ENCODE measurements around the gene SPATA16.

The SPATA16 gene

DNA sequence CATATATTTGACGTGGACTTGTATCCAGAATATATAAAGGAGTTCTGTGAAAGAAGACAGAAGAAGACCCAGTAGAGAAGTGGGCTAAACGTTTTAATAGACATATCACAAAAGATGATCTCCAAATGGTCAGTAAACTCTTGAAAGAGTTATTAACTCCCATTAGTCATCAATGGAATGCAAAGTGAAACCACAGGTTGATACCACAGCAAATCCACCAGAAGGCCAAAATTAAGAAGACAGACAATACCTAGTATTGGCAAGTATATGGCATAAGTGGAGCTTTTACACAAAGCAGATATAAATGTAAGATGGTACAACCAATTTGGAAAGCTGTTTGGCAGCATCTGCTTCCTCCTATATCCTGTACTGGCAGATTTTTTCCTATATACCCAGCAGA lies 6.0 kb downstream of the SPATA16 start:
- Histone ChIP-seq H3K9ac (ENCODE audit: insufficient read length, low read depth) (no peak overlapping the region), H3K9me3 (ENCODE audit: insufficient read depth, low read length) (no peaks in the 10 kb centered on the region), H3K4me1 (ENCODE audit: insufficient read depth, insufficient read length) (no peaks in the 10 kb centered on the region), H3K4me3 (ENCODE audit: insufficient read length, low read depth) (no peak overlapping the region), H3K36me3 (ENCODE audit: insufficient read depth, insufficient read length, low read length) (no peaks in the 10 kb centered on the region), H3K27me3 (ENCODE audit: insufficient read depth, insufficient read length) (no peaks in the 10 kb centered on the region)
- TF ChIP-seq SUZ12 (IDR thresholded peaks at IDR 0.05; ENCODE audit: extremely low read depth, insufficient read depth, insufficient read length), result no peak
- no peak for DNase-seq (ENCODE audit: low read depth, low spot score)

DNA sequence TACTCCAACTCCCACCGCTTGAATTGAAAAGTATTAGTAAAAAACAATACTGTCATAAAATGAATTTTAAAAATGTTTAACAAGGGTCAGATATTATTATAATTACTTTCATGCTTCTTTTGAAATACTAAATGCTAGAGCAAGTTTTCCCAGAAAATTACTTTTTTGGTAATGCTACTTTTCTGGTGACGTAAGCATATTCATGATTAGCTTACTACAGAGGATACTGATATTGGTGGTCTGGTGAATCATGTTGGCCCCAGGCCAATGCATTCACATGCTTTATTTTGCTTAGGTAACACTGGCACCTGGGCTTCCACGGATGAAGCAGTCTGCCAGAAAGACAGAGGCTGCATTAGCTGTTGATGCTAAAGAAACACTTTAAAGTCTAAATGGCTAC lies 12.4 kb downstream of the SPATA16 start:
- no peak overlapping the region for H3K4me3 ChIP-seq (ENCODE audit: insufficient read length, low read depth)
- no peaks in the 10 kb centered on the region for H3K9me3 ChIP-seq (ENCODE audit: insufficient read depth, low read length)
- no peak overlapping the region for H3K9ac ChIP-seq (ENCODE audit: insufficient read length, low read depth)
- H3K4me1 ChIP-seq (ENCODE audit: insufficient read depth, insufficient read length), result no peaks in the 10 kb centered on the region
- H3K27me3 ChIP-seq (ENCODE audit: insufficient read depth, insufficient read length), result no peaks in the 10 kb centered on the region
- no peak for DNase-seq (ENCODE audit: low read depth, low spot score)
- no peaks in the 10 kb centered on the region for H3K36me3 ChIP-seq (ENCODE audit: insufficient read depth, insufficient read length, low read length)
- TF ChIP-seq SUZ12 (IDR thresholded peaks at IDR 0.05; ENCODE audit: extremely low read depth, insufficient read depth, insufficient read length) (no peak), YY1 (IDR thresholded peaks at IDR 0.05; ENCODE audit: insufficient read depth, insufficient read length) (no peak), ZNF274 (IDR thresholded peaks at IDR 0.05; ENCODE audit: low read depth, low read length) (no peak)

DNA sequence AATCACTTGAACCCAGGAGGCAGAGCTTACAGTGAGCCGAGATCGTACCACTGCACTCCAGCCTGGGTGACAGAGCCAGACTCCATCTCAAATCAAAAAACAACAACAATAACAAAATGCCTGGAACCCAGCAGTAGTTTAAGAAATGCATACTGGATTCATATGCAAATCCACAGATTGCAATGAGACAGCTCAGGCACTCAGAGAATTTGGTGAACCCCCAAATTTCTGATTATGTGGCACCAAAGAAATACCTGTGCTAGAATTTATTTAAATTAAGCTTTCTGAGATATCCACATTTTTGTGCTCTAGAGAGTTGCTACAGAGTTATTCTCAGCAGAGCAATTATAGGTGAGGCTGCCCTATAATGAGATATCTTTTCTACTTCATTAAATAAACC lies 29.7 kb downstream of the SPATA16 start:
- TF ChIP-seq SUZ12 (IDR thresholded peaks at IDR 0.05; ENCODE audit: extremely low read depth, insufficient read depth, insufficient read length) (no peak), YY1 (IDR thresholded peaks at IDR 0.05; ENCODE audit: insufficient read depth, insufficient read length) (no peak), ZNF274 (IDR thresholded peaks at IDR 0.05; ENCODE audit: low read depth, low read length) (no peak)
- DNase-seq (ENCODE audit: low read depth, low spot score), result no peak
- Histone ChIP-seq H3K36me3 (ENCODE audit: insufficient read depth, insufficient read length, low read length) (no peaks in the 10 kb centered on the region), H3K27me3 (ENCODE audit: insufficient read depth, insufficient read length) (no peaks in the 10 kb centered on the region), H3K9ac (ENCODE audit: insufficient read length, low read depth) (no peak overlapping the region), H3K4me3 (ENCODE audit: insufficient read length, low read depth) (no peak overlapping the region), H3K4me1 (ENCODE audit: insufficient read depth, insufficient read length) (peaks cover 2% of the 10 kb centered on the region), H3K9me3 (ENCODE audit: insufficient read depth, low read length) (no peaks in the 10 kb centered on the region; the same call in 1 of the 2 replicates)

DNA sequence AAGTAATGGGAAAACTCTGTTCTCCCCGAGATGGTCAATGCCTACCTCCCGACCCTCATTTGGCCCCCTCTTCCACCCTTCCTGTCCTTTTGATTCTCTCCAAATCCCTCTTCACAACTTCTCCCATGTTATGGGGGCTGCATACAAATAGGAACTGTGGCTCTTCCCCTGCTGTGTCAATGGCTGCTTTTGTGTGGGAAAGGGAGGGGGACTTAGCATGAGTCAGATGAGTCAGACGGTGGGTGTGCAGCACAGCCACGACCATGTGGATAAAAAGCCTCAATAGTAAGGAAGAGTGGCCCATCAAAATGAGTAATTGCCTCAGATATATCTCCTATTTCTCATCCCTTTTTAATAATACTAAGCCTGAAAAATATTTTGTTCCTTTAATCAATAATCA lies 31.9 kb downstream of the SPATA16 start:
- Histone ChIP-seq H3K27me3 (ENCODE audit: insufficient read depth, insufficient read length) (no peaks in the 10 kb centered on the region), H3K36me3 (ENCODE audit: insufficient read depth, insufficient read length, low read length) (no peaks in the 10 kb centered on the region), H3K4me1 (ENCODE audit: insufficient read depth, insufficient read length) (peaks cover 2% of the 10 kb centered on the region), H3K4me3 (ENCODE audit: insufficient read length, low read depth) (no peak overlapping the region), H3K9ac (ENCODE audit: insufficient read length, low read depth) (no peak overlapping the region), H3K9me3 (ENCODE audit: insufficient read depth, low read length) (peaks cover 4% of the 10 kb centered on the region)
- DNase-seq (ENCODE audit: low read depth, low spot score), result peak; percentile 43
- TF ChIP-seq YY1 (IDR thresholded peaks at IDR 0.05; ENCODE audit: insufficient read depth, insufficient read length), result peak; percentile 25
- no peak for TF ChIP-seq SUZ12 (IDR thresholded peaks at IDR 0.05; ENCODE audit: extremely low read depth, insufficient read depth, insufficient read length)
- no peak for TF ChIP-seq ZNF274 (IDR thresholded peaks at IDR 0.05; ENCODE audit: low read depth, low read length)

DNA sequence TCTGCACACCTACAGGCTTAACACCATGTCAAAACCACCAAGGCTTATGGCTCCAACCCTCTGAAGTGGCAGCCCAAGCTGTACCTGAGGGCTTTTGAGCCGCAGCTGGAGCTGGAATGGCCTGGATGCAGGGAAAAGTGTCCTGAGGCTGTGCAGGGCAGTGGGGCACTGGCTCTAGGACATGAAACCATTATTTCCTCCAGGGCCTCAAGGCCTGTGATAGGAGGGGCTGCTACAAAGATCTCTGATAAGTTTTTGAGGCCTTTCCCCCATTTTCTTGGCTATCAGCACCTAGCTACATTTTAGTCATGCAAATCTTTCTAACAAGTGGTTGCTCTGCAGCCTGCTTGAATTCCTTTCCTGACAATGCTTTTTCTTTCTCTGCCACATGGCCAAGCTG lies 37.6 kb downstream of the SPATA16 start:
- Histone ChIP-seq H3K9me3 (ENCODE audit: insufficient read depth, low read length) (peaks cover 25% of the 10 kb centered on the region), H3K9ac (ENCODE audit: insufficient read length, low read depth) (no peak overlapping the region), H3K4me1 (ENCODE audit: insufficient read depth, insufficient read length) (no peaks in the 10 kb centered on the region), H3K36me3 (ENCODE audit: insufficient read depth, insufficient read length, low read length) (no peaks in the 10 kb centered on the region), H3K27me3 (ENCODE audit: insufficient read depth, insufficient read length) (no peaks in the 10 kb centered on the region), H3K4me3 (ENCODE audit: insufficient read length, low read depth) (no peak overlapping the region)
- DNase-seq (ENCODE audit: low read depth, low spot score), result no peak
- TF ChIP-seq SUZ12 (IDR thresholded peaks at IDR 0.05; ENCODE audit: extremely low read depth, insufficient read depth, insufficient read length) (no peak), ZNF274 (IDR thresholded peaks at IDR 0.05; ENCODE audit: low read depth, low read length) (no peak), YY1 (IDR thresholded peaks at IDR 0.05; ENCODE audit: insufficient read depth, insufficient read length) (no peak)

DNA sequence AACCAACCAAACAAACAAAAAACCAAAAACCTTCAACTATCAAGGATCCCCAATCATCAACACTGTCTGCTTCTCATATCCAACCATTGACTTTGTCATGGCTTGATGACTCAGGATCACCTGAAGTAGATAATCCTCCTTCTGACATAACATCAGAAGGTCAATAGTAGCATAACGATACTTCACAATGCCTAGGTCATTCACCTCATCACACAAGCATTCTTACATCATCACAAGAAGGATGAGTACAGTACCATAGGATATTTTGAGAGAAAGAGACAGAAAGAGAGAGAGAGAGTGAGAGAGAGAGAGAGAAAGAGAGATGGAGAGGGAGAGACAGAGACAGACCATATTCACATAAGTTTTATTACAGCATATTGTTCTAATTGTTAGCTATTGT lies 42.1 kb downstream of the SPATA16 start:
- Histone ChIP-seq H3K9me3 (ENCODE audit: insufficient read depth, low read length) (peaks cover 19% of the 10 kb centered on the region), H3K4me3 (ENCODE audit: insufficient read length, low read depth) (no peak overlapping the region), H3K27me3 (ENCODE audit: insufficient read depth, insufficient read length) (no peaks in the 10 kb centered on the region), H3K36me3 (ENCODE audit: insufficient read depth, insufficient read length, low read length) (no peaks in the 10 kb centered on the region), H3K9ac (ENCODE audit: insufficient read length, low read depth) (no peak overlapping the region), H3K4me1 (ENCODE audit: insufficient read depth, insufficient read length) (no peaks in the 10 kb centered on the region)
- DNase-seq (ENCODE audit: low read depth, low spot score), result no peak
- no peak for TF ChIP-seq YY1 (IDR thresholded peaks at IDR 0.05; ENCODE audit: insufficient read depth, insufficient read length)
- no peak for TF ChIP-seq SUZ12 (IDR thresholded peaks at IDR 0.05; ENCODE audit: extremely low read depth, insufficient read depth, insufficient read length)
- TF ChIP-seq ZNF274 (IDR thresholded peaks at IDR 0.05; ENCODE audit: low read depth, low read length), result no peak

DNA sequence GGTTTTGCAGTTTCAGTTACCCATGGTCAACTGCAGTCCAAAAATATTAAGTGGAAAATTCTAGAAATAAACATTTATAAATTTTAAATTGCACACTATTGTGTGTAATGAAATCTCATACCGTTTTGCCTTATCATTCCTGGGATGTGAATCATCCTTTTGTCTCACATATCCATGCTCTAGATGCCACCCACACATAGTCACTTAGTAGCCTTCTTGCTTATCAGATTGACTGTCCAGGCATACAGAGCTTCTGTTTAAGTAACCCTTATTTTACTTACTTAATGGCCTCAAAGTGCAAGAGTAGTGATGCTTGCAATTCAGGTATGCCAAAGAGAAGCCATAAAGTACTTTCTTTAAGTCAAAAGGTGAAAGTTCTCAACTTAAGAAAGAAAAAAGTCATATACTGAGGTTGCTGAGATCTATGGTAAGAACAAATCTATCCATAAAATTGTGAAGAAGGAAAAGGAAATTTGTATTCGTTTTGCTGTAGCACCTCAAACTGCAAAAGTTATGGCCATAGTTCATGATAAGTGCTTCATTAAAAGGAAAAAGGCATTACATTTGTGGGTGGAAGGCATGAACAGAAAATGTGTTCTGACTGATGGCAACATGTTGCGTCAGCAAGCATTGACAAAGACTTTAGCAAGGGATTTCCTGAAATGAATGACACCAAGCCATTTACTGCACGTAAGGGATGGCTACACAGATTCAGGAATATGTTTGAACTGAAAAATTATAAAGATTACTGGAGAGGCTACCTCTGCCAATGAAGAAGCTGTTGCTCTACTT lies 43.8 kb downstream of the SPATA16 start:
- TF ChIP-seq ZNF274 (IDR thresholded peaks at IDR 0.05; ENCODE audit: low read depth, low read length) (no peak), SUZ12 (IDR thresholded peaks at IDR 0.05; ENCODE audit: extremely low read depth, insufficient read depth, insufficient read length) (no peak), YY1 (IDR thresholded peaks at IDR 0.05; ENCODE audit: insufficient read depth, insufficient read length) (no peak)
- H3K27me3 ChIP-seq (ENCODE audit: insufficient read depth, insufficient read length), result no peaks in the 10 kb centered on the region
- no peak for DNase-seq (ENCODE audit: low read depth, low spot score)
- H3K4me3 ChIP-seq (ENCODE audit: insufficient read length, low read depth), result no peak overlapping the region
- no peak overlapping the region for H3K9ac ChIP-seq (ENCODE audit: insufficient read length, low read depth)
- 0 out of 2 replicates have a peak, but pooled peaks cover 1% of the 10 kb centered on the region for H3K9me3 ChIP-seq (ENCODE audit: insufficient read depth, low read length)
- H3K4me1 ChIP-seq (ENCODE audit: insufficient read depth, insufficient read length), result no peaks in the 10 kb centered on the region
- no peaks in the 10 kb centered on the region for H3K36me3 ChIP-seq (ENCODE audit: insufficient read depth, insufficient read length, low read length)

All from NT2/D1 (cell line).